HG03460 (cell line): ENCODE data around the gene HORMAD2.
"Not testable (repeated sequence)": the region's sequence is repeated elsewhere in the genome, so short reads cannot be mapped to it uniquely, and the experiment has no call there.

ENCODE experiments used
- ATAC-seq: cut with Tn5 transposase; IDR thresholded peaks from one replicate; pipeline ENCODE4 v1.9.1; 2021; ENCODE audit not compliant: unreplicated experiment

HORMAD2 gene

GRCh38 chr22:30187529-30188407 lies 107.5 kb downstream of the HORMAD2 start:
- ATAC-seq = no peak

- ATAC-seq = no peak
These were observed 108.6 kb downstream of the HORMAD2 start for GRCh38 chr22:30188911-30189310.

- no peak for ATAC-seq
These were observed 110.3 kb downstream of the HORMAD2 start for GRCh38 chr22:30190574-30190973.

GRCh38 chr22:30191040-30191701 lies 110.9 kb downstream of the HORMAD2 start:
- ATAC-seq = no peak

GRCh38 chr22:30192427-30192826 lies 112.2 kb downstream of the HORMAD2 start:
- ATAC-seq = no peak

GRCh38 chr22:30193031-30193775 lies 112.9 kb downstream of the HORMAD2 start:
- no peak for ATAC-seq

- ATAC-seq = no peak
These were observed 115.2 kb downstream of the HORMAD2 start for GRCh38 chr22:30195245-30196140.

GRCh38 chr22:30196141-30196879 lies 116.0 kb downstream of the HORMAD2 start:
- no peak for ATAC-seq

- no peak for ATAC-seq
These were observed 116.6 kb downstream of the HORMAD2 start for GRCh38 chr22:30196880-30197336.

- ATAC-seq = no peak
These were observed 117.1 kb downstream of the HORMAD2 start for GRCh38 chr22:30197389-30197788.

GRCh38 chr22:30198152-30198825 lies 118.0 kb downstream of the HORMAD2 start:
- no peak for ATAC-seq

- no peak for ATAC-seq
These were observed 118.7 kb downstream of the HORMAD2 start for GRCh38 chr22:30198921-30199320.

- ATAC-seq = not testable (repeated sequence)
These were observed 120.6 kb downstream of the HORMAD2 start for GRCh38 chr22:30200905-30201304.

GRCh38 chr22:30201945-30202344 lies 121.7 kb downstream of the HORMAD2 start:
- ATAC-seq = no peak

- ATAC-seq = no peak
These were observed 122.3 kb downstream of the HORMAD2 start for GRCh38 chr22:30202531-30203006.

GRCh38 chr22:30204015-30204741 lies 123.9 kb downstream of the HORMAD2 start:
- no peak for ATAC-seq

GRCh38 chr22:30204742-30205111 lies 124.5 kb downstream of the HORMAD2 start:
- ATAC-seq = no peak
